OCI-LY1 (cell line): ENCODE measurements around the gene MICAL2.

ENCODE experiments used
- EZH2 ChIP-seq: fragments of 200-600 bp; sonication (generic), shearing (Covaris generic); IDR thresholded peaks from 2 replicates; pipeline ENCODE4 v1.8.0; 2017; ENCODE audit warnings: borderline replicate concordance, mixed run types, mild to moderate bottlenecking, antibody characterized with exemption, low read length, moderate library complexity, mixed read lengths
- TF ChIP-seq, protein P1 (sequence below): fragments of 200-600 bp; sonication (generic), shearing (Covaris generic); IDR thresholded peaks from 2 replicates; pipeline ENCODE4 v1.5.1; 2017; ENCODE audit warnings: mild to moderate bottlenecking, antibody characterized with exemption, low read length, moderate library complexity, mixed read lengths

DNA sequence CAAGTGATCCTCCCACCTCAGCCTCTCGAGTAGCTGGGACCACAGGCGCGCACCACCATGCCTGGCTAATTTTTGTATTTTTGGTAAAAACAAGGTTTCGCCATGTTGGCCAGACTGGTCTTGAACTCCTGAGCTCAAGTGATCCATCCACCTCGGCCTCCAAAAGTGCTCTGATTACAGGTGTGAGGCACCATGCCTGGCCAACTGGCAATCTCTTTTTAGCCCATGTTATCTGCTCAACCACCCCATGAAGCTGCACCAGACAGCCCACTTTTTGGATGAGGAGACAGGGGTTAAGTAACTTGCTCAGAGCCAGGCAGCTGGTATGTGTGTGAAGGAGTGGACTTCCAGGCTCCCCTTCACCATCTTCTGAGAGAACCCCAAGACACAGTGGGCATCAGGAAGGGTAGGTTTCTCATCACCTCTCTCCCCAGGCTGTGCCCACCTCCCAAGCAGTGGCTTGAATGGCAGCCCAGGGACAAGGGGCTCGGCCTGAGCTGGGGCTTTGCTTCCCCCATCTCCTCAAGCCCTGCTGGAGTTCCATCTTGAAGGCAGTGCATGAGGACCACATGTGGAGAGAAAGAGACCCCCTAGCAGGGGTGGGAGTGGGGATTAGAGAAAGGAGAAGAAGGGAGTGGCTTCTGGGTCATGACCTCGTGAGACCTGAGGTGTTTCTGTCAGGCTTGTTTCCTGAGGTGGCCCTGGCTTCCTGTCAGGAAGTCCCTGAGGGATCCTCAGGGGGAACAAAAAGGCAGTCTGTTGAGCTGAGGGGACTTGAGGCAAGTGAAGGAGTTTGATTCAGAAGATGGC lies 179.5 kb downstream of the MICAL2 start:
- TF ChIP-seq, protein P1, sequence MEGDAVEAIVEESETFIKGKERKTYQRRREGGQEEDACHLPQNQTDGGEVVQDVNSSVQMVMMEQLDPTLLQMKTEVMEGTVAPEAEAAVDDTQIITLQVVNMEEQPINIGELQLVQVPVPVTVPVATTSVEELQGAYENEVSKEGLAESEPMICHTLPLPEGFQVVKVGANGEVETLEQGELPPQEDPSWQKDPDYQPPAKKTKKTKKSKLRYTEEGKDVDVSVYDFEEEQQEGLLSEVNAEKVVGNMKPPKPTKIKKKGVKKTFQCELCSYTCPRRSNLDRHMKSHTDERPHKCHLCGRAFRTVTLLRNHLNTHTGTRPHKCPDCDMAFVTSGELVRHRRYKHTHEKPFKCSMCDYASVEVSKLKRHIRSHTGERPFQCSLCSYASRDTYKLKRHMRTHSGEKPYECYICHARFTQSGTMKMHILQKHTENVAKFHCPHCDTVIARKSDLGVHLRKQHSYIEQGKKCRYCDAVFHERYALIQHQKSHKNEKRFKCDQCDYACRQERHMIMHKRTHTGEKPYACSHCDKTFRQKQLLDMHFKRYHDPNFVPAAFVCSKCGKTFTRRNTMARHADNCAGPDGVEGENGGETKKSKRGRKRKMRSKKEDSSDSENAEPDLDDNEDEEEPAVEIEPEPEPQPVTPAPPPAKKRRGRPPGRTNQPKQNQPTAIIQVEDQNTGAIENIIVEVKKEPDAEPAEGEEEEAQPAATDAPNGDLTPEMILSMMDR, result no peak
- no peak for TF ChIP-seq EZH2
